ENCODE data around the gene POU6F2.
"Not testable (repeated sequence)": the region's sequence is repeated elsewhere in the genome, so short reads cannot be mapped to it uniquely, and the experiment has no call there.

POU6F2 gene

GRCh38 chr7:39365751-39366295, 388.1 kb downstream of the POU6F2 start:
- DNase-seq, result no peak

GRCh38 chr7:39367451-39367850, 389.7 kb downstream of the POU6F2 start:
- no peak for DNase-seq

- DNase-seq, result no peak
Measured at GRCh38 chr7:39367943-39368342, 390.2 kb downstream of the POU6F2 start.

- DNase-seq, result no peak
Measured at GRCh38 chr7:39372383-39372782, 394.7 kb downstream of the POU6F2 start.

- no peak for DNase-seq
Measured at GRCh38 chr7:39374436-39375040, 396.8 kb downstream of the POU6F2 start.

GRCh38 chr7:39375047-39375873, 397.6 kb downstream of the POU6F2 start:
- DNase-seq, result no peak

- DNase-seq, result no peak
Measured at GRCh38 chr7:39375874-39376190, 398.1 kb downstream of the POU6F2 start.

GRCh38 chr7:39376881-39377280, 399.2 kb downstream of the POU6F2 start:
- DNase-seq, result not testable (repeated sequence)

- no peak for DNase-seq
Measured at GRCh38 chr7:39379416-39379815, 401.7 kb downstream of the POU6F2 start.

- peak; percentile 63 for DNase-seq
Measured at GRCh38 chr7:39383136-39383535, 405.4 kb downstream of the POU6F2 start.

GRCh38 chr7:39384386-39384785, 406.7 kb downstream of the POU6F2 start:
- no peak for DNase-seq

- DNase-seq, result no peak
Measured at GRCh38 chr7:39386718-39387117, 409.0 kb downstream of the POU6F2 start.

GRCh38 chr7:39392151-39392550, 414.4 kb downstream of the POU6F2 start:
- no peak for DNase-seq

- no peak for DNase-seq
Measured at GRCh38 chr7:39394105-39394680, 416.5 kb downstream of the POU6F2 start.

GRCh38 chr7:39399458-39399857, 421.7 kb downstream of the POU6F2 start:
- no peak for DNase-seq

GRCh38 chr7:39399986-39400385, 422.3 kb downstream of the POU6F2 start:
- peak; percentile 42 for DNase-seq

GRCh38 chr7:39400836-39401235, 423.1 kb downstream of the POU6F2 start:
- no peak for DNase-seq

- no peak for DNase-seq
Measured at GRCh38 chr7:39402034-39402433, 424.3 kb downstream of the POU6F2 start.

GRCh38 chr7:39404907-39405306, 427.2 kb downstream of the POU6F2 start:
- no peak for DNase-seq

- DNase-seq, result no peak
Measured at GRCh38 chr7:39405581-39405980, 427.9 kb downstream of the POU6F2 start.

GRCh38 chr7:39406467-39406866, 428.8 kb downstream of the POU6F2 start:
- DNase-seq, result no peak

GRCh38 chr7:39407137-39407536, 429.4 kb downstream of the POU6F2 start:
- DNase-seq, result no peak

- no peak for DNase-seq
Measured at GRCh38 chr7:39407723-39408122, 430.0 kb downstream of the POU6F2 start.

- no peak for DNase-seq
Measured at GRCh38 chr7:39408906-39409305, 431.2 kb downstream of the POU6F2 start.

Data from fibroblast of skin of scalp (primary cell).